Activated CD8-positive, alpha-beta memory T cell treated with anti-CD3 and anti-CD28 coated beads, Interleukin-2, amount 50 U/mL, for 1 hour (primary cell): ENCODE data around the gene CTDP1.

ENCODE experiments used
- DNase-seq: peaks from one replicate; pipeline ENCODE4 v3.0.0-alpha.2; 2020; ENCODE audit errors: extremely low read depth

Gene CTDP1

GRCh38 chr18:79679552-79680099, at the start of gene CTDP1:
TSS of gene CTDP1 (plus strand) at chr18:79679803. CDS start at chr18:79679948, 145 bp downstream.
- no peak for DNase-seq

- no peak for DNase-seq
These were observed 49.1 kb upstream of the CTDP1 start for GRCh38 chr18:79630281-79631095.

- no peak for DNase-seq
These were observed 48.5 kb upstream of the CTDP1 start for GRCh38 chr18:79631096-79631507.

- no peak for DNase-seq
These were observed 47.7 kb upstream of the CTDP1 start for GRCh38 chr18:79631761-79632446.

- DNase-seq = no peak
These were observed 46.8 kb upstream of the CTDP1 start for GRCh38 chr18:79632765-79633164.

- DNase-seq = no peak
These were observed 45.4 kb upstream of the CTDP1 start for GRCh38 chr18:79634186-79634585.

GRCh38 chr18:79634593-79635426, 44.8 kb upstream of the CTDP1 start:
- no peak for DNase-seq

- DNase-seq = no peak
These were observed 44.2 kb upstream of the CTDP1 start for GRCh38 chr18:79635427-79635726.

GRCh38 chr18:79637181-79637920, 42.3 kb upstream of the CTDP1 start:
- DNase-seq = no peak

GRCh38 chr18:79637921-79638909, 41.4 kb upstream of the CTDP1 start:
- DNase-seq = no peak

GRCh38 chr18:79639072-79639829, 40.4 kb upstream of the CTDP1 start:
- no peak for DNase-seq

GRCh38 chr18:79640064-79640672, 39.4 kb upstream of the CTDP1 start:
- no peak for DNase-seq

- no peak for DNase-seq
These were observed 38.7 kb upstream of the CTDP1 start for GRCh38 chr18:79640875-79641274.

- DNase-seq = no peak
These were observed 37.7 kb upstream of the CTDP1 start for GRCh38 chr18:79641722-79642497.

- no peak for DNase-seq
These were observed 37.0 kb upstream of the CTDP1 start for GRCh38 chr18:79642626-79643025.

GRCh38 chr18:79643054-79643984, 36.3 kb upstream of the CTDP1 start:
- no peak for DNase-seq

- peak; percentile 17 for DNase-seq
These were observed 35.5 kb upstream of the CTDP1 start for GRCh38 chr18:79644006-79644665.
